HEK293 (cell line): ENCODE results near the gene TRAPPC1.
A peak's percentile ranks its signal among the peaks of the same experiment; 100 is the strongest.

ENCODE experiments used
- CTCF ChIA-PET: fragments of 350-600 bp; formaldehyde crosslinking; extraction: SDS; loops from one replicate; lab custom pipeline; 2021; ENCODE audit warnings: antibody characterized with exemption; lab: Yijun Ruan, JAX
- POLR2A ChIA-PET: fragments of 300-600 bp; formaldehyde crosslinking; extraction: SDS; loops from one replicate; lab custom pipeline; 2020; ENCODE audit warnings: antibody characterized with exemption, inconsistent platforms; lab: Yijun Ruan, JAX
- H3K27ac ChIP-seq: fragments of 200-500 bp; sonication (Bioruptor generic); 2 replicates; pipeline ENCODE4 v1.5.1; 2014; ENCODE audit warnings: low read depth, low read length, control low read depth, inconsistent platforms; ENCODE audit errors: extremely low read depth
- H3K36me3 ChIP-seq, 2 experiments: fragments of 200-500 bp in 1 of 2; sonication (Bioruptor generic) in 1 of 2; 1 replicate in 1 of 2; 2 replicates in 1 of 2; pipeline ENCODE4 v1.5.1; 2014 to 2017; ENCODE audit warnings: inconsistent platforms in 2 of 2, low read length in 2 of 2; ENCODE audit not compliant: control insufficient read depth in 2 of 2, insufficient read depth in 1 of 2
- H3K4me1 ChIP-seq: fragments of 200-500 bp; sonication (Bioruptor generic); 2 replicates; pipeline ENCODE4 v1.5.1; 2014; ENCODE audit warnings: mild to moderate bottlenecking, low read length, inconsistent platforms; ENCODE audit not compliant: control insufficient read depth, insufficient read depth
- H3K4me3 ChIP-seq: 2 replicates; pipeline ENCODE4 v1.5.1; 2011; ENCODE audit warnings: low read depth, mild to moderate bottlenecking, control low read depth, low read length, moderate library complexity
- H3K9me3 ChIP-seq: fragments of 200-500 bp; sonication (Bioruptor generic); 2 replicates; pipeline ENCODE4 v1.5.1; 2014; ENCODE audit warnings: low read depth, low read length, inconsistent platforms; ENCODE audit not compliant: control insufficient read depth, insufficient read depth
- CTCF ChIP-seq: fragments of 450-650 bp; formaldehyde crosslinking; IDR thresholded peaks from 2 replicates; pipeline ENCODE4 v1.5.1; 2016; ENCODE audit warnings: missing biosample characterization, missing genetic modification characterization
- GLIS1 ChIP-seq: fragments of 450-650 bp; formaldehyde crosslinking; IDR thresholded peaks from 2 replicates; pipeline ENCODE4 v1.5.1; 2016; ENCODE audit warnings: missing biosample characterization, missing genetic modification characterization
- GLIS2 ChIP-seq: fragments of 450-650 bp; formaldehyde crosslinking; IDR thresholded peaks from 2 replicates; pipeline ENCODE4 v1.5.1; 2016; ENCODE audit warnings: missing biosample characterization, missing genetic modification characterization
- KLF10 ChIP-seq: fragments of 450-650 bp; IDR thresholded peaks from 2 replicates; pipeline ENCODE4 v1.5.1; 2018; ENCODE audit warnings: missing biosample characterization, mild to moderate bottlenecking, missing genetic modification characterization
- PRDM4 ChIP-seq: fragments of 450-650 bp; formaldehyde crosslinking; IDR thresholded peaks from 2 replicates; pipeline ENCODE4 v1.5.1; 2017; ENCODE audit warnings: missing biosample characterization, missing genetic modification characterization
- ZBTB20 ChIP-seq: fragments of 450-650 bp; formaldehyde crosslinking; IDR thresholded peaks from 2 replicates; pipeline ENCODE4 v1.5.1; 2016; ENCODE audit warnings: missing biosample characterization, missing genetic modification characterization
- ZBTB26 ChIP-seq: fragments of 450-650 bp; formaldehyde crosslinking; optimal IDR thresholded peaks from 2 replicates; pipeline ENCODE3; 2016; ENCODE audit warnings: missing biosample characterization, mild to moderate bottlenecking, missing genetic modification characterization
- ZBTB44 ChIP-seq: fragments of 450-650 bp; IDR thresholded peaks from 2 replicates; pipeline ENCODE4 v1.5.1; 2018; ENCODE audit warnings: missing biosample characterization, mild to moderate bottlenecking, missing genetic modification characterization
- ZBTB48 ChIP-seq: fragments of 450-650 bp; formaldehyde crosslinking; IDR thresholded peaks from 2 replicates; pipeline ENCODE4 v1.5.1; 2016; ENCODE audit warnings: missing biosample characterization, missing genetic modification characterization
- ZBTB6 ChIP-seq: fragments of 450-650 bp; formaldehyde crosslinking; IDR thresholded peaks from 2 replicates; pipeline ENCODE4 v1.5.1; 2017; ENCODE audit warnings: missing biosample characterization, missing genetic modification characterization
- ZEB2 ChIP-seq: fragments of 450-650 bp; formaldehyde crosslinking; IDR thresholded peaks from 2 replicates; pipeline ENCODE4 v1.5.1; 2016; ENCODE audit warnings: missing biosample characterization, missing genetic modification characterization
- ZFP69B ChIP-seq: fragments of 450-650 bp; formaldehyde crosslinking; IDR thresholded peaks from 2 replicates; pipeline ENCODE4 v1.5.1; 2016; ENCODE audit warnings: missing biosample characterization, missing genetic modification characterization
- ZIC2 ChIP-seq: fragments of 450-650 bp; formaldehyde crosslinking; IDR thresholded peaks from 2 replicates; pipeline ENCODE4 v1.5.1; 2016; ENCODE audit warnings: missing biosample characterization, missing genetic modification characterization
- ZNF223 ChIP-seq: fragments of 450-650 bp; formaldehyde crosslinking; IDR thresholded peaks from 2 replicates; pipeline ENCODE4 v1.5.1; 2016; ENCODE audit warnings: missing biosample characterization, missing genetic modification characterization
- ZNF24 ChIP-seq: fragments of 450-650 bp; formaldehyde crosslinking; IDR thresholded peaks from 2 replicates; pipeline ENCODE4 v1.5.1; 2016; ENCODE audit warnings: missing biosample characterization, missing genetic modification characterization
- ZNF280C ChIP-seq: fragments of 450-650 bp; formaldehyde crosslinking; IDR thresholded peaks from 2 replicates; pipeline ENCODE4 v1.5.1; 2016; ENCODE audit warnings: missing biosample characterization, missing genetic modification characterization
- ZNF335 ChIP-seq: fragments of 450-650 bp; formaldehyde crosslinking; conservative IDR thresholded peaks from 2 replicates; pipeline ENCODE4 v1.5.1; 2016; ENCODE audit warnings: missing biosample characterization, missing genetic modification characterization
- ZNF398 ChIP-seq: fragments of 450-650 bp; formaldehyde crosslinking; IDR thresholded peaks from 2 replicates; pipeline ENCODE4 v1.5.1; 2017; ENCODE audit warnings: missing biosample characterization, missing genetic modification characterization
- ZNF404 ChIP-seq: fragments of 450-650 bp; formaldehyde crosslinking; IDR thresholded peaks from 2 replicates; pipeline ENCODE4 v1.5.1; 2017; ENCODE audit warnings: missing biosample characterization, missing genetic modification characterization
- ZNF76 ChIP-seq: fragments of 450-650 bp; formaldehyde crosslinking; IDR thresholded peaks from 2 replicates; pipeline ENCODE4; 2016; ENCODE audit warnings: low read depth, missing biosample characterization, missing genetic modification characterization, borderline replicate concordance

The TRAPPC1 gene

GRCh38 chr17:7887038-7887481 is 44.7 kb downstream of the TRAPPC1 start (continued):
- 0 out of 2 replicates have a peak, but pooled peaks have one; percentile 56 for TF ChIP-seq ZNF24 (tag by site-specific recombination)

GRCh38 chr17:7886227-7887037 is 45.3 kb downstream of the TRAPPC1 start:
- ChIA-PET CTCF (interaction anchor here (0.6 to 1.0 kb wide), 3 partner anchors 10 to 111 kb away, joined by 3 to 4 read pairs (median 4); no protein-coding TSS in a partner anchor), POLR2A (interaction anchor here (0.7 to 1.8 kb wide), 8 partner anchors 16 to 361 kb away, joined by 3 to 9 read pairs (median 6); partner anchors contain the start of genes CTC1 and NAA38)
- peak overlapping the region; percentile 94 for H3K27ac ChIP-seq
- peaks cover 30% of the 10 kb centered on the region for H3K4me1 ChIP-seq
- peak overlapping the region; percentile 55 for H3K4me3 ChIP-seq
- peaks cover 20 to 36% of the 10 kb centered on the region in 2 experiments for H3K36me3 ChIP-seq
- no peaks in the 10 kb centered on the region for H3K9me3 ChIP-seq
- TF ChIP-seq ZNF223 (tag by site-specific recombination) (no peak), KLF10 (peak; percentile 7; the same call in 1 of the 2 replicates), GLIS2 (tag by site-specific recombination) (peak; percentile 86), ZNF398 (tag by site-specific recombination) (0 out of 2 replicates have a peak, but pooled peaks have one; percentile 4), CTCF (tag by site-specific recombination) (peak; percentile 62), ZNF335 (tag by site-specific recombination) (peak; percentile 72), ZEB2 (tag by site-specific recombination) (no peak), ZBTB26 (no peak), GLIS1 (tag by site-specific recombination) (peak; percentile 80), PRDM4 (0 out of 2 replicates have a peak, but pooled peaks have one; percentile 1), ZBTB6 (tag by site-specific recombination) (no peak), ZFP69B (tag by site-specific recombination) (peak; percentile 65), ZNF404 (tag by site-specific recombination) (no peak), ZBTB48 (tag by site-specific recombination) (no peak), ZNF280C (no peak), ZBTB44 (tag by site-specific recombination) (peak; percentile 69; the same call in 1 of the 2 replicates), ZBTB20 (tag by site-specific recombination) (peak; percentile 42; the same call in 1 of the 2 replicates), ZNF76 (peak; percentile 54; the same call in 1 of the 2 replicates), ZIC2 (tag by site-specific recombination) (peak; percentile 100)
